ENCODE measurements around the gene SAMD3. TPM values are rescaled to one million over a fixed set of nuclear protein-coding genes. Genes with fewer than 3 reads are reported as not detected.

The SAMD3 gene
- polyA plus RNA-seq, 1 of the 3 experiments (the other 2 are of a cell fraction), result 16.0 TPM

DNA sequence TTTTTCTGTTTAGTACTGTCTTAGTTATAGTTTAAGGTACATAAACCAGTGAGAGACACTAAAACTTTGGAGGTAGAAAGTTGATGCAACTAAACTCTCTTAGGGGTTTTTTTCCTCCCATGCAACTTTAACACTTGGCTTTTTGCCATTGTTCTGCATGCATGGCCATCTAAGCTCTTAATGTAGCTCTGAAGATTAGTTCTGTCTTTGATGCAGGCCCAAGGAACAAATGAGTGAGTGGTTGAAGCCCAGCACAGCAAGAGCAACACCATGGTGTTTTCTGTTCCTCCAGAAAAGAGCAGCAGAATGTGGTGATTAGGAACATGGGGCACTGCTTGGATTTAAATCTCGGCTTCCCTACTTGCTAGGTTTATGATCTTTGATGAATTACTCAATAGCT is 115.0 kb downstream of the SAMD3 start:
- TF ChIP-seq FOSL2 (IDR thresholded peaks at IDR 0.05; ENCODE audit: borderline replicate concordance, low read depth), result no peak
- TF ChIP-seq, protein P1, sequence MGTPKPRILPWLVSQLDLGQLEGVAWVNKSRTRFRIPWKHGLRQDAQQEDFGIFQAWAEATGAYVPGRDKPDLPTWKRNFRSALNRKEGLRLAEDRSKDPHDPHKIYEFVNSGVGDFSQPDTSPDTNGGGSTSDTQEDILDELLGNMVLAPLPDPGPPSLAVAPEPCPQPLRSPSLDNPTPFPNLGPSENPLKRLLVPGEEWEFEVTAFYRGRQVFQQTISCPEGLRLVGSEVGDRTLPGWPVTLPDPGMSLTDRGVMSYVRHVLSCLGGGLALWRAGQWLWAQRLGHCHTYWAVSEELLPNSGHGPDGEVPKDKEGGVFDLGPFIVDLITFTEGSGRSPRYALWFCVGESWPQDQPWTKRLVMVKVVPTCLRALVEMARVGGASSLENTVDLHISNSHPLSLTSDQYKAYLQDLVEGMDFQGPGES (IDR thresholded peaks at IDR 0.05; ENCODE audit: low read depth, low read length), result no peak
- TF ChIP-seq, protein P2, sequence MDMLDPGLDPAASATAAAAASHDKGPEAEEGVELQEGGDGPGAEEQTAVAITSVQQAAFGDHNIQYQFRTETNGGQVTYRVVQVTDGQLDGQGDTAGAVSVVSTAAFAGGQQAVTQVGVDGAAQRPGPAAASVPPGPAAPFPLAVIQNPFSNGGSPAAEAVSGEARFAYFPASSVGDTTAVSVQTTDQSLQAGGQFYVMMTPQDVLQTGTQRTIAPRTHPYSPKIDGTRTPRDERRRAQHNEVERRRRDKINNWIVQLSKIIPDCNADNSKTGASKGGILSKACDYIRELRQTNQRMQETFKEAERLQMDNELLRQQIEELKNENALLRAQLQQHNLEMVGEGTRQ (IDR thresholded peaks at IDR 0.05; ENCODE audit: borderline replicate concordance, low read depth, low read length), result no peak
- no peak for TF ChIP-seq FOXM1 (IDR thresholded peaks at IDR 0.05; ENCODE audit: low read depth)
- no peak for TF ChIP-seq EZH2phosphoT487 (IDR thresholded peaks at IDR 0.05; ENCODE audit: borderline replicate concordance, low read depth)
- TF ChIP-seq ELF1 (IDR thresholded peaks at IDR 0.05), result no peak
- no peak for TF ChIP-seq JUND (IDR thresholded peaks at IDR 0.05)
- TF ChIP-seq NFIC (IDR thresholded peaks at IDR 0.05; ENCODE audit: borderline replicate concordance), result no peak
- no peak for TF ChIP-seq SIN3A (IDR thresholded peaks at IDR 0.05; ENCODE audit: borderline replicate concordance, low read depth, low read length)
- no peak for TF ChIP-seq REST (IDR thresholded peaks at IDR 0.05; ENCODE audit: low read depth, low read length)
- TF ChIP-seq, protein P3, sequence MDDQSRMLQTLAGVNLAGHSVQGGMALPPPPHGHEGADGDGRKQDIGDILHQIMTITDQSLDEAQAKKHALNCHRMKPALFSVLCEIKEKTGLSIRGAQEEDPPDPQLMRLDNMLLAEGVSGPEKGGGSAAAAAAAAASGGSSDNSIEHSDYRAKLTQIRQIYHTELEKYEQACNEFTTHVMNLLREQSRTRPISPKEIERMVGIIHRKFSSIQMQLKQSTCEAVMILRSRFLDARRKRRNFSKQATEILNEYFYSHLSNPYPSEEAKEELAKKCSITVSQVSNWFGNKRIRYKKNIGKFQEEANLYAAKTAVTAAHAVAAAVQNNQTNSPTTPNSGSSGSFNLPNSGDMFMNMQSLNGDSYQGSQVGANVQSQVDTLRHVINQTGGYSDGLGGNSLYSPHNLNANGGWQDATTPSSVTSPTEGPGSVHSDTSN (IDR thresholded peaks at IDR 0.05), result no peak
- no peak for TF ChIP-seq CHD2 (IDR thresholded peaks at IDR 0.05; ENCODE audit: low read length, partially characterized antibody)
- no peak for TF ChIP-seq CTCF (IDR thresholded peaks at IDR 0.05)
- TF ChIP-seq, protein P4, sequence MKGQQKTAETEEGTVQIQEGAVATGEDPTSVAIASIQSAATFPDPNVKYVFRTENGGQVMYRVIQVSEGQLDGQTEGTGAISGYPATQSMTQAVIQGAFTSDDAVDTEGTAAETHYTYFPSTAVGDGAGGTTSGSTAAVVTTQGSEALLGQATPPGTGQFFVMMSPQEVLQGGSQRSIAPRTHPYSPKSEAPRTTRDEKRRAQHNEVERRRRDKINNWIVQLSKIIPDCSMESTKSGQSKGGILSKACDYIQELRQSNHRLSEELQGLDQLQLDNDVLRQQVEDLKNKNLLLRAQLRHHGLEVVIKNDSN (IDR thresholded peaks at IDR 0.05; ENCODE audit: borderline replicate concordance, low read depth), result no peak
- no peak for TF ChIP-seq YY1 (IDR thresholded peaks at IDR 0.05; ENCODE audit: low read depth)
- peaks cover 0 to 3% of the 10 kb centered on the region in 2 experiments; a peak in 1 of 4 replicates for H3K4me1 ChIP-seq (ENCODE audit: control insufficient read depth in 1 of 2, insufficient read depth in 2 of 2, low read depth in 1 of 2, low read length in 1 of 2)
- POLR2A ChIA-PET, result no interaction called here
- H3F3A ChIP-seq (replicated peaks; ENCODE audit: insufficient read depth), result no peaks in the 10 kb centered on the region
- CTCF ChIA-PET, result no interaction called here
- no peak for DNase-seq
- H3K4me3 ChIP-seq (ENCODE audit: low read depth in 2 of 2, low read length in 1 of 2), result no peak overlapping the region
- H3K4me2 ChIP-seq, result no peak overlapping the region
- no peak overlapping the region for H3K27ac ChIP-seq (ENCODE audit: low read depth in 2 of 2, low read length in 1 of 2)
- no peak overlapping the region for H2AFZ ChIP-seq (ENCODE audit: low read depth)
- WGBS (ENCODE audit: low lambda C conversion rate), result 100% methylated on average over 1 of the region's 1 CpG
- no peaks in the 10 kb centered on the region for H4K20me1 ChIP-seq (ENCODE audit: insufficient read depth)
- no peak overlapping the region for H3K9ac ChIP-seq
- peaks cover 18 to 57% of the 10 kb centered on the region in 2 experiments for H3K36me3 ChIP-seq (replicated peaks in 1 of 2; ENCODE audit: control insufficient read depth in 1 of 2, insufficient read depth in 2 of 2, low read length in 1 of 2)
- H3K9me2 ChIP-seq, result no peaks in the 10 kb centered on the region; the same call in 1 of the 2 replicates
- H3K27me3 ChIP-seq (ENCODE audit: insufficient read depth), result no peaks in the 10 kb centered on the region
- H3K9me3 ChIP-seq, result no peaks in the 10 kb centered on the region
- H3K79me2 ChIP-seq (ENCODE audit: insufficient read depth), result no peaks in the 10 kb centered on the region
